ENCODE data around the gene ANP32E. TPM values are rescaled to one million over a fixed set of nuclear protein-coding genes. Genes with fewer than 3 reads are reported as not detected.

The ANP32E gene
- total RNA-seq, 1 experiment from 2014 or later: 95.1 TPM

DNA sequence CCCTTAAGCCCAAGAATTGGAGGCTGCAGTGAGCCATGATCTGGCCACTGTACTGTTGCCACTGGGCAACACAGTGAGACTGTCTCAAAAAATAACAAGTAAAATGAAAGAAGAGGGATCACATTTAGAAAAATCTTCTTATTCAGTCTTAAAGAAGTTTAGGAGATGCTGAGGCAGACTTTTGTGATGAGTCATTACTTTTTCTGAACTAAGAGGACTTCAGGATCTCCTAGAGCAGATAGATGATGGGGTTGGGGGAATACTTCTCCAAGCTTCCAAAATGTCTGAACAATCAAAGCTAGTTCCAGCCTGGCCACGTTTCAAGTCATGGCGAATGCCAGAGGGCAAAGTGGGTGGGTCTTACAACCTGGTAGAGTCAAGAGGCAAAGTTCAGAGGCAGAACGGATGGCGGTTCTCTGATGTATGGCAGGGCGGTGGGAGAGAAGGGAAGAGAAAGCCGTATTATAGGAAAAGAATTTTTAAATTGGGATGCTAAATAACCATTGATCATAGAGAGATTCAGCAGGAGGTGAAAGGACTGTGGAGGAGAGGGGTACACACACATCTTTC, 44.3 kb upstream of the ANP32E start:
- Histone ChIP-seq H3K27me3 (ENCODE audit: insufficient read depth, low read length) (no peaks in the 10 kb centered on the region), H3K9ac (ENCODE audit: low read length) (no peak overlapping the region), H3K9me2 (ENCODE audit: insufficient read depth) (no peaks in the 10 kb centered on the region), H3K9me3 (ENCODE audit: control insufficient read depth in 1 of 2, insufficient read depth in 1 of 2, low read depth in 1 of 2, low read length in 2 of 2) (no peaks in the 10 kb centered on the region), H3K36me3 (ENCODE audit: control insufficient read depth in 1 of 2, insufficient read depth in 2 of 2, low read length in 2 of 2) (no peaks in the 10 kb centered on the region), H3K4me2 (ENCODE audit: low read length) (no peak overlapping the region), H3K4me3 (replicated peaks in 1 of 2; ENCODE audit: low read depth in 1 of 2, low read length in 2 of 2) (no peak overlapping the region), H2AFZ (ENCODE audit: low read depth, low read length, poor library complexity, severe bottlenecking) (no peak overlapping the region), H3K79me2 (ENCODE audit: insufficient read depth, low read length) (no peaks in the 10 kb centered on the region), H3K4me1 (ENCODE audit: control insufficient read depth in 1 of 2, insufficient read depth in 2 of 2, low read length in 2 of 2) (no peaks in the 10 kb centered on the region), H4K20me1 (ENCODE audit: insufficient read depth) (no peaks in the 10 kb centered on the region), H3K27ac (ENCODE audit: low read depth, low read length) (no peak overlapping the region)
- no peak for DNase-seq (ENCODE audit: low read depth, low spot score)
- intact Hi-C loops (cut with micrococcal nuclease): no loop called here
- RAD21 ChIA-PET (ENCODE audit: low non-redundant PET in 1 of 2, low total read pairs in 2 of 2, uncharacterized antibody in 2 of 2, unreplicated experiment in 2 of 2): no interaction called here
- TF ChIP-seq, protein P1, sequence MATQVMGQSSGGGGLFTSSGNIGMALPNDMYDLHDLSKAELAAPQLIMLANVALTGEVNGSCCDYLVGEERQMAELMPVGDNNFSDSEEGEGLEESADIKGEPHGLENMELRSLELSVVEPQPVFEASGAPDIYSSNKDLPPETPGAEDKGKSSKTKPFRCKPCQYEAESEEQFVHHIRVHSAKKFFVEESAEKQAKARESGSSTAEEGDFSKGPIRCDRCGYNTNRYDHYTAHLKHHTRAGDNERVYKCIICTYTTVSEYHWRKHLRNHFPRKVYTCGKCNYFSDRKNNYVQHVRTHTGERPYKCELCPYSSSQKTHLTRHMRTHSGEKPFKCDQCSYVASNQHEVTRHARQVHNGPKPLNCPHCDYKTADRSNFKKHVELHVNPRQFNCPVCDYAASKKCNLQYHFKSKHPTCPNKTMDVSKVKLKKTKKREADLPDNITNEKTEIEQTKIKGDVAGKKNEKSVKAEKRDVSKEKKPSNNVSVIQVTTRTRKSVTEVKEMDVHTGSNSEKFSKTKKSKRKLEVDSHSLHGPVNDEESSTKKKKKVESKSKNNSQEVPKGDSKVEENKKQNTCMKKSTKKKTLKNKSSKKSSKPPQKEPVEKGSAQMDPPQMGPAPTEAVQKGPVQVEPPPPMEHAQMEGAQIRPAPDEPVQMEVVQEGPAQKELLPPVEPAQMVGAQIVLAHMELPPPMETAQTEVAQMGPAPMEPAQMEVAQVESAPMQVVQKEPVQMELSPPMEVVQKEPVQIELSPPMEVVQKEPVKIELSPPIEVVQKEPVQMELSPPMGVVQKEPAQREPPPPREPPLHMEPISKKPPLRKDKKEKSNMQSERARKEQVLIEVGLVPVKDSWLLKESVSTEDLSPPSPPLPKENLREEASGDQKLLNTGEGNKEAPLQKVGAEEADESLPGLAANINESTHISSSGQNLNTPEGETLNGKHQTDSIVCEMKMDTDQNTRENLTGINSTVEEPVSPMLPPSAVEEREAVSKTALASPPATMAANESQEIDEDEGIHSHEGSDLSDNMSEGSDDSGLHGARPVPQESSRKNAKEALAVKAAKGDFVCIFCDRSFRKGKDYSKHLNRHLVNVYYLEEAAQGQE (IDR thresholded peaks at IDR 0.05; ENCODE audit: low read depth): no peak
- TF ChIP-seq RAD21 (IDR thresholded peaks at IDR 0.05; ENCODE audit: low read depth) (no peak), EZH2 (IDR thresholded peaks at IDR 0.05) (no peak), POLR2AphosphoS5 (IDR thresholded peaks at IDR 0.05; ENCODE audit: low read depth, low read length) (no peak), SP1 (IDR thresholded peaks at IDR 0.05; ENCODE audit: low read depth) (no peak), POLR2A (IDR thresholded peaks at IDR 0.05; ENCODE audit: borderline replicate concordance, extremely low read depth, insufficient read depth, insufficient read length) (no peak), EGR1 (IDR thresholded peaks at IDR 0.05; ENCODE audit: low read depth) (no peak), YY1 (IDR thresholded peaks at IDR 0.05; ENCODE audit: extremely low read depth, insufficient replicate concordance, low read depth, low read length) (no peak), CBX3 (IDR thresholded peaks at IDR 0.05; ENCODE audit: low read depth) (no peak), TCF7L2 (IDR thresholded peaks at IDR 0.05; ENCODE audit: borderline replicate concordance, extremely low read depth, insufficient read depth, insufficient read length) (no peak), SRF (IDR thresholded peaks at IDR 0.05; ENCODE audit: low read depth) (no peak), SIN3A (IDR thresholded peaks at IDR 0.05; ENCODE audit: low read depth) (no peak), CEBPB (IDR thresholded peaks at IDR 0.05; ENCODE audit: low read depth) (no peak), ZNF274 (IDR thresholded peaks at IDR 0.05; ENCODE audit: low read depth, low read length) (no peak), EZH2phosphoT487 (IDR thresholded peaks at IDR 0.05; ENCODE audit: borderline replicate concordance) (no peak), JUND (IDR thresholded peaks at IDR 0.05) (no peak)
- TF ChIP-seq, protein P2, sequence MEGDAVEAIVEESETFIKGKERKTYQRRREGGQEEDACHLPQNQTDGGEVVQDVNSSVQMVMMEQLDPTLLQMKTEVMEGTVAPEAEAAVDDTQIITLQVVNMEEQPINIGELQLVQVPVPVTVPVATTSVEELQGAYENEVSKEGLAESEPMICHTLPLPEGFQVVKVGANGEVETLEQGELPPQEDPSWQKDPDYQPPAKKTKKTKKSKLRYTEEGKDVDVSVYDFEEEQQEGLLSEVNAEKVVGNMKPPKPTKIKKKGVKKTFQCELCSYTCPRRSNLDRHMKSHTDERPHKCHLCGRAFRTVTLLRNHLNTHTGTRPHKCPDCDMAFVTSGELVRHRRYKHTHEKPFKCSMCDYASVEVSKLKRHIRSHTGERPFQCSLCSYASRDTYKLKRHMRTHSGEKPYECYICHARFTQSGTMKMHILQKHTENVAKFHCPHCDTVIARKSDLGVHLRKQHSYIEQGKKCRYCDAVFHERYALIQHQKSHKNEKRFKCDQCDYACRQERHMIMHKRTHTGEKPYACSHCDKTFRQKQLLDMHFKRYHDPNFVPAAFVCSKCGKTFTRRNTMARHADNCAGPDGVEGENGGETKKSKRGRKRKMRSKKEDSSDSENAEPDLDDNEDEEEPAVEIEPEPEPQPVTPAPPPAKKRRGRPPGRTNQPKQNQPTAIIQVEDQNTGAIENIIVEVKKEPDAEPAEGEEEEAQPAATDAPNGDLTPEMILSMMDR (IDR thresholded peaks at IDR 0.05 in 2 of 3, conservative IDR thresholded peaks at IDR 0.05 in 1 of 3; ENCODE audit: borderline replicate concordance in 1 of 3, insufficient read depth in 1 of 3, low read depth in 2 of 3, low read length in 2 of 3): no peak
- TF ChIP-seq, protein P3, sequence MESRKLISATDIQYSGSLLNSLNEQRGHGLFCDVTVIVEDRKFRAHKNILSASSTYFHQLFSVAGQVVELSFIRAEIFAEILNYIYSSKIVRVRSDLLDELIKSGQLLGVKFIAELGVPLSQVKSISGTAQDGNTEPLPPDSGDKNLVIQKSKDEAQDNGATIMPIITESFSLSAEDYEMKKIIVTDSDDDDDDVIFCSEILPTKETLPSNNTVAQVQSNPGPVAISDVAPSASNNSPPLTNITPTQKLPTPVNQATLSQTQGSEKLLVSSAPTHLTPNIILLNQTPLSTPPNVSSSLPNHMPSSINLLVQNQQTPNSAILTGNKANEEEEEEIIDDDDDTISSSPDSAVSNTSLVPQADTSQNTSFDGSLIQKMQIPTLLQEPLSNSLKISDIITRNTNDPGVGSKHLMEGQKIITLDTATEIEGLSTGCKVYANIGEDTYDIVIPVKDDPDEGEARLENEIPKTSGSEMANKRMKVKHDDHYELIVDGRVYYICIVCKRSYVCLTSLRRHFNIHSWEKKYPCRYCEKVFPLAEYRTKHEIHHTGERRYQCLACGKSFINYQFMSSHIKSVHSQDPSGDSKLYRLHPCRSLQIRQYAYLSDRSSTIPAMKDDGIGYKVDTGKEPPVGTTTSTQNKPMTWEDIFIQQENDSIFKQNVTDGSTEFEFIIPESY (IDR thresholded peaks at IDR 0.05; ENCODE audit: extremely low read depth, insufficient replicate concordance, low read length): no peak
- TF ChIP-seq, protein P4, sequence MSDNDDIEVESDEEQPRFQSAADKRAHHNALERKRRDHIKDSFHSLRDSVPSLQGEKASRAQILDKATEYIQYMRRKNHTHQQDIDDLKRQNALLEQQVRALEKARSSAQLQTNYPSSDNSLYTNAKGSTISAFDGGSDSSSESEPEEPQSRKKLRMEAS (IDR thresholded peaks at IDR 0.05): no peak
- TF ChIP-seq, protein P5, sequence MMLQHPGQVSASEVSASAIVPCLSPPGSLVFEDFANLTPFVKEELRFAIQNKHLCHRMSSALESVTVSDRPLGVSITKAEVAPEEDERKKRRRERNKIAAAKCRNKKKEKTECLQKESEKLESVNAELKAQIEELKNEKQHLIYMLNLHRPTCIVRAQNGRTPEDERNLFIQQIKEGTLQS (IDR thresholded peaks at IDR 0.05): no peak
- no TSS peak for BruUV-seq (replicated peaks)
- no peak for ATAC-seq
- CTCF ChIA-PET: no interaction called here
- POLR2A ChIA-PET: no interaction called here
